Activated T-helper 1 cell treated with anti-CD3 and anti-CD28 coated beads, Interleukin-12 subunit alpha, Interleukin-12 subunit beta, Interleukin-2, Interleukin-4 antibody, amounts not matched to agents 30 ng/mL and 10 ng/mL and 1 ng/mL, durations not matched to agents 14 hours and 24 hours and 36 hours (primary cell): ENCODE results near the gene FAM240A. TPM values are rescaled to one million over a fixed set of nuclear protein-coding genes. Genes with fewer than 3 reads are reported as not detected.

Experiments
- DNase-seq: peaks from one replicate; pipeline ENCODE4 v3.0.0; 2021; ENCODE audit warnings: low spot score
- H3K27ac Mint-ChIP-seq: one replicate; pipeline ENCODE4 v1.8.0; 2021; ENCODE audit warnings: mild to moderate bottlenecking, mixed read lengths
- H3K27me3 Mint-ChIP-seq: one replicate; pipeline ENCODE4 v1.8.0; 2022; ENCODE audit warnings: mild to moderate bottlenecking, moderate library complexity, mixed read lengths; ENCODE audit not compliant: insufficient read depth
- H3K36me3 Mint-ChIP-seq: one replicate; pipeline ENCODE4 v1.8.0; 2021; ENCODE audit warnings: low read depth, mixed read lengths
- H3K4me1 Mint-ChIP-seq: one replicate; pipeline ENCODE4 v1.8.0; 2021; ENCODE audit warnings: low read depth, mixed read lengths
- H3K4me3 Mint-ChIP-seq: one replicate; pipeline ENCODE4 v1.8.0; 2021; ENCODE audit warnings: mild to moderate bottlenecking, moderate library complexity, mixed read lengths
- H3K9me3 Mint-ChIP-seq: one replicate; pipeline ENCODE4 v1.8.0; 2021; ENCODE audit warnings: mixed read lengths
- intact Hi-C: fragments of 100-400 bp; cut with micrococcal nuclease; formaldehyde crosslinking; loops from one replicate; pipeline ENCODE4 v1.15.1; 2024
- total RNA-seq: library from RNA; stranded (reverse); gene quantifications from 2 replicates; pipeline ENCODE4 v1.2.3, GENCODE V29; 2022

The FAM240A gene
- not detected in 2 replicates for total RNA-seq

- Mint-ChIP-seq H3K9me3 (no peaks in the 10 kb centered on the region), H3K4me1 (no peaks in the 10 kb centered on the region), H3K27ac (no peak within 1 kb of the TSS), H3K36me3 (no peaks in the 10 kb centered on the region), H3K27me3 (peaks cover 30% of the 10 kb centered on the region), H3K4me3 (no peak within 1 kb of the TSS)
- no peak for DNase-seq
- intact Hi-C loops = no loop called here
Observed at GRCh38 chr3:46612324-46612723, at the start of gene FAM240A. TSS of gene FAM240A (plus strand) at chr3:46612525. CDS start at chr3:46612684, 159 bp downstream.

- intact Hi-C loops = no loop called here
- Mint-ChIP-seq H3K4me1 (peaks cover 15% of the 10 kb centered on the region), H3K36me3 (peaks cover 3% of the 10 kb centered on the region), H3K4me3 (no peak overlapping the region), H3K27ac (no peak overlapping the region), H3K27me3 (peaks cover 51% of the 10 kb centered on the region), H3K9me3 (no peaks in the 10 kb centered on the region)
- DNase-seq = no peak
Observed at GRCh38 chr3:46564190-46565021, 47.9 kb upstream of the FAM240A start.

GRCh38 chr3:46565077-46565476 lies 47.2 kb upstream of the FAM240A start:
- intact Hi-C loops = no loop called here
- H3K9me3 Mint-ChIP-seq = no peaks in the 10 kb centered on the region

GRCh38 chr3:46565607-46566039 lies 46.7 kb upstream of the FAM240A start:
- H3K4me3 Mint-ChIP-seq = peak overlapping the region; percentile 60
- peaks cover 15% of the 10 kb centered on the region for H3K4me1 Mint-ChIP-seq
- peaks cover 53% of the 10 kb centered on the region for H3K27me3 Mint-ChIP-seq
- no peak overlapping the region for H3K27ac Mint-ChIP-seq
- no peaks in the 10 kb centered on the region for H3K9me3 Mint-ChIP-seq
- peaks cover 3% of the 10 kb centered on the region for H3K36me3 Mint-ChIP-seq
- no peak for DNase-seq
- intact Hi-C loops = no loop called here

More at GRCh38 chr3:46565077-46565476, 47.2 kb upstream of the FAM240A start:
- H3K27ac Mint-ChIP-seq = no peak overlapping the region
- peaks cover 15% of the 10 kb centered on the region for H3K4me1 Mint-ChIP-seq
- H3K36me3 Mint-ChIP-seq = peaks cover 3% of the 10 kb centered on the region
- peak overlapping the region; percentile 60 for H3K4me3 Mint-ChIP-seq
- peaks cover 52% of the 10 kb centered on the region for H3K27me3 Mint-ChIP-seq
- DNase-seq = no peak

- H3K9me3 Mint-ChIP-seq = no peaks in the 10 kb centered on the region
- peaks cover 15% of the 10 kb centered on the region for H3K4me1 Mint-ChIP-seq
- H3K36me3 Mint-ChIP-seq = peaks cover 3% of the 10 kb centered on the region
- intact Hi-C loops = no loop called here
- peak; percentile 17 for DNase-seq
- no peak within 1 kb of the TSS for H3K27ac Mint-ChIP-seq
- peaks cover 52% of the 10 kb centered on the region for H3K27me3 Mint-ChIP-seq
- peak within 1 kb of the TSS; percentile 60 for H3K4me3 Mint-ChIP-seq
Observed at GRCh38 chr3:46566040-46566641, 46.2 kb upstream of the FAM240A start, which contains the start of gene LRRC2. TSS of gene LRRC2 (minus strand) at chr3:46566302. CDS start at chr3:46551591, 14,711 bp downstream.

GRCh38 chr3:46571684-46572083 lies 40.6 kb upstream of the FAM240A start:
- no peak for DNase-seq
- intact Hi-C loops = no loop called here
- H3K27ac Mint-ChIP-seq = no peak overlapping the region
- H3K4me1 Mint-ChIP-seq = no peaks in the 10 kb centered on the region
- H3K4me3 Mint-ChIP-seq = no peak overlapping the region
- H3K27me3 Mint-ChIP-seq = peaks cover 33% of the 10 kb centered on the region
- no peaks in the 10 kb centered on the region for H3K36me3 Mint-ChIP-seq
- no peaks in the 10 kb centered on the region for H3K9me3 Mint-ChIP-seq

GRCh38 chr3:46573701-46574100 lies 38.6 kb upstream of the FAM240A start:
- intact Hi-C loops = no loop called here
- no peaks in the 10 kb centered on the region for H3K36me3 Mint-ChIP-seq
- peaks cover 25% of the 10 kb centered on the region for H3K27me3 Mint-ChIP-seq
- no peak overlapping the region for H3K4me3 Mint-ChIP-seq
- DNase-seq = no peak
- no peak overlapping the region for H3K27ac Mint-ChIP-seq
- H3K4me1 Mint-ChIP-seq = no peaks in the 10 kb centered on the region
- H3K9me3 Mint-ChIP-seq = no peaks in the 10 kb centered on the region

- Mint-ChIP-seq H3K27ac (no peak overlapping the region), H3K36me3 (no peaks in the 10 kb centered on the region), H3K4me1 (no peaks in the 10 kb centered on the region), H3K4me3 (no peak overlapping the region), H3K9me3 (no peaks in the 10 kb centered on the region), H3K27me3 (peaks cover 24% of the 10 kb centered on the region)
- intact Hi-C loops = no loop called here
- DNase-seq = no peak
Observed at GRCh38 chr3:46574243-46574646, 38.1 kb upstream of the FAM240A start.

GRCh38 chr3:46574881-46575576 lies 37.3 kb upstream of the FAM240A start:
- H3K4me1 Mint-ChIP-seq = no peaks in the 10 kb centered on the region
- peaks cover 22% of the 10 kb centered on the region for H3K27me3 Mint-ChIP-seq
- H3K9me3 Mint-ChIP-seq = no peaks in the 10 kb centered on the region
- intact Hi-C loops = no loop called here
- no peak for DNase-seq
- no peaks in the 10 kb centered on the region for H3K36me3 Mint-ChIP-seq
- H3K4me3 Mint-ChIP-seq = no peak overlapping the region
- no peak overlapping the region for H3K27ac Mint-ChIP-seq

- H3K36me3 Mint-ChIP-seq = no peaks in the 10 kb centered on the region
- intact Hi-C loops = no loop called here
- H3K4me1 Mint-ChIP-seq = no peaks in the 10 kb centered on the region
- no peaks in the 10 kb centered on the region for H3K9me3 Mint-ChIP-seq
- peaks cover 15% of the 10 kb centered on the region for H3K27me3 Mint-ChIP-seq
- H3K27ac Mint-ChIP-seq = no peak overlapping the region
- H3K4me3 Mint-ChIP-seq = no peak overlapping the region
- no peak for DNase-seq
Observed at GRCh38 chr3:46575577-46576222, 36.6 kb upstream of the FAM240A start.

GRCh38 chr3:46576386-46576785 lies 35.9 kb upstream of the FAM240A start:
- intact Hi-C loops = no loop called here
- Mint-ChIP-seq H3K27ac (no peak overlapping the region), H3K36me3 (no peaks in the 10 kb centered on the region)

GRCh38 chr3:46576879-46577278 lies 35.4 kb upstream of the FAM240A start:
- Mint-ChIP-seq H3K27ac (no peak overlapping the region), H3K36me3 (no peaks in the 10 kb centered on the region), H3K4me3 (no peak overlapping the region), H3K9me3 (no peaks in the 10 kb centered on the region), H3K27me3 (peaks cover 13% of the 10 kb centered on the region), H3K4me1 (no peaks in the 10 kb centered on the region)
- no peak for DNase-seq
- intact Hi-C loops = no loop called here

More at GRCh38 chr3:46576386-46576785, 35.9 kb upstream of the FAM240A start:
- no peak for DNase-seq
- Mint-ChIP-seq H3K4me3 (no peak overlapping the region), H3K27me3 (peaks cover 15% of the 10 kb centered on the region), H3K4me1 (no peaks in the 10 kb centered on the region), H3K9me3 (no peaks in the 10 kb centered on the region)
